Right atrium auricular region (tissue), 2 donors: Measurements from ENCODE around the gene TRPM3. TPM values are rescaled to one million over a fixed set of nuclear protein-coding genes. Genes with fewer than 3 reads are reported as not detected.
"Not testable (repeated sequence)": the region's sequence is repeated elsewhere in the genome, so short reads cannot be mapped to it uniquely, and the experiment has no call there.

Source experiments
- DNase-seq: peaks from one replicate; pipeline ENCODE4 v3.0.0-alpha.2; 2019; ENCODE audit warnings: low spot score
- H3K27ac ChIP-seq, 2 donors: fragments of 200-600 bp; sonication (generic); 1 replicate in 1 of 2; 2 replicates in 1 of 2; pipeline ENCODE4 v1.5.1; 2016 to 2019
- H3K27me3 ChIP-seq, 2 donors: fragments of 200-600 bp; sonication (generic); one replicate each; pipeline versions ENCODE4 v1.5.1 to v1.6.0; 2017 to 2019
- H3K36me3 ChIP-seq: fragments of 200-600 bp; sonication (generic); one replicate; pipeline ENCODE4 v1.5.1; 2016
- H3K4me1 ChIP-seq, 2 donors: fragments of 200-600 bp; sonication (generic); one replicate each; pipeline versions ENCODE4 v1.5.1 to v1.6.0; 2017 to 2019
- H3K4me3 ChIP-seq, 2 donors: fragments of 200-600 bp; sonication (generic); 1 replicate in 1 of 2; 2 replicates in 1 of 2; pipeline ENCODE4 v1.5.1; 2017 to 2019; ENCODE audit warnings: mild to moderate bottlenecking in 1 of 2, moderate library complexity in 1 of 2
- H3K9me3 ChIP-seq, 2 donors: fragments of 200-600 bp; sonication (generic); one replicate each; pipeline ENCODE4 v1.5.1; 2019
- total RNA-seq, 2 donors: library from RNA; depleted of rRNA; stranded (reverse); fragments of >200 nt; gene quantifications; one replicate each; pipeline ENCODE4 v1.1.0, GENCODE V29; 2016
- TF ChIP-seq, protein P1 (sequence below), 2 donors: fragments of 200-600 bp; sonication (generic); IDR thresholded peaks; one replicate each; pipeline ENCODE4 v1.5.1; 2019; ENCODE audit warnings: antibody characterized with exemption in 2 of 2

The TRPM3 gene
- total RNA-seq, 2 donors from 2014 or later: 0.59 to 1.5 TPM

DNA sequence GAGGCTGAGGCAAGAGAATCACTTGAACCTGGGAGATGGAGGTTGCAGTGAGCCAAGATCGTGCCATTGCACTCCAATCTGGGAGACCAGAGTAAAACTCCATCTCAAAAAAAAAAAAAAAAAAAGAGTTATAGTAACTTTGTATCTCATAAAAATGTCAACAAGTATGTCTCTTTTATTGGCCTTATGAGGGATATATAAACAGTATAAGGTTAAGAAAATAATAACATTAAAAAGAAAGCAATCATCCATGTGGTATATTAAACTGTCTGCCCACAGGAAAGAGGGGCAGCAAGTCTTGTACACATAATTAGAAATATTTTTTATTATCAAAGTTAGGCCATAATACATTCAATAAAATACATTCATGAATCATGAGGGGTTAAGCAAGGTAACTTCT lies 447.6 kb downstream of the TRPM3 start:
- no peak overlapping the region for H3K27ac ChIP-seq
- no peaks in the 10 kb centered on the region for H3K4me1 ChIP-seq
- no peak overlapping the region for H3K4me3 ChIP-seq
- no peaks in the 10 kb centered on the region for H3K27me3 ChIP-seq
- no peaks in the 10 kb centered on the region for H3K9me3 ChIP-seq
- DNase-seq: no peak
- TF ChIP-seq, protein P1, sequence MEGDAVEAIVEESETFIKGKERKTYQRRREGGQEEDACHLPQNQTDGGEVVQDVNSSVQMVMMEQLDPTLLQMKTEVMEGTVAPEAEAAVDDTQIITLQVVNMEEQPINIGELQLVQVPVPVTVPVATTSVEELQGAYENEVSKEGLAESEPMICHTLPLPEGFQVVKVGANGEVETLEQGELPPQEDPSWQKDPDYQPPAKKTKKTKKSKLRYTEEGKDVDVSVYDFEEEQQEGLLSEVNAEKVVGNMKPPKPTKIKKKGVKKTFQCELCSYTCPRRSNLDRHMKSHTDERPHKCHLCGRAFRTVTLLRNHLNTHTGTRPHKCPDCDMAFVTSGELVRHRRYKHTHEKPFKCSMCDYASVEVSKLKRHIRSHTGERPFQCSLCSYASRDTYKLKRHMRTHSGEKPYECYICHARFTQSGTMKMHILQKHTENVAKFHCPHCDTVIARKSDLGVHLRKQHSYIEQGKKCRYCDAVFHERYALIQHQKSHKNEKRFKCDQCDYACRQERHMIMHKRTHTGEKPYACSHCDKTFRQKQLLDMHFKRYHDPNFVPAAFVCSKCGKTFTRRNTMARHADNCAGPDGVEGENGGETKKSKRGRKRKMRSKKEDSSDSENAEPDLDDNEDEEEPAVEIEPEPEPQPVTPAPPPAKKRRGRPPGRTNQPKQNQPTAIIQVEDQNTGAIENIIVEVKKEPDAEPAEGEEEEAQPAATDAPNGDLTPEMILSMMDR (IDR thresholded peaks at IDR 0.05): no peak
- H3K36me3 ChIP-seq: no peaks in the 10 kb centered on the region

DNA sequence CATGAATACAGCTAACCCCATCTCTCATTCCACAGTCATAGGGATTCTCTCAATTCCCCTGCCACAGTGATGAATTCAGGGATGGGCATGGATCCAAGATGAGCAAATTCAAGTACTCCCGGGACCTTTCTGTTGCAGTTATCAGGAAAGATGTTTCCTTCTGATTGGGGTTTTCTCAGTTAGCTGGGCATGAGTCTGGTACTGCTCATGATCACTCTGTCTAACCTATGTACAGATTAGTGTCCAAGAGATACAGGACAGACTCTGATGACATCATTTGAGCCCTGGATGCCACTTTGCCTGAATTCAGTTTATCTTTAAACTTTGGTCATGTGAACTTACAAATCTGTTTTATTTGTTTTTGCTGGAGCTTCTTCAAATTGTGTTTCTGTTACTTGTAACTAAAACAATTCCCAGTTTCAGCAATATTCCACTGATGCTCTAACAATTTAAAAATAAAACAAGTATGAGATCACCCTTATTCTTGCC lies 449.2 kb downstream of the TRPM3 start:
- TF ChIP-seq, protein P1 (IDR thresholded peaks at IDR 0.05): no peak
- no peaks in the 10 kb centered on the region for H3K27me3 ChIP-seq
- H3K36me3 ChIP-seq: no peaks in the 10 kb centered on the region
- no peak overlapping the region for H3K4me3 ChIP-seq
- no peaks in the 10 kb centered on the region for H3K4me1 ChIP-seq
- no peak for DNase-seq
- no peak overlapping the region for H3K27ac ChIP-seq
- no peaks in the 10 kb centered on the region for H3K9me3 ChIP-seq

DNA sequence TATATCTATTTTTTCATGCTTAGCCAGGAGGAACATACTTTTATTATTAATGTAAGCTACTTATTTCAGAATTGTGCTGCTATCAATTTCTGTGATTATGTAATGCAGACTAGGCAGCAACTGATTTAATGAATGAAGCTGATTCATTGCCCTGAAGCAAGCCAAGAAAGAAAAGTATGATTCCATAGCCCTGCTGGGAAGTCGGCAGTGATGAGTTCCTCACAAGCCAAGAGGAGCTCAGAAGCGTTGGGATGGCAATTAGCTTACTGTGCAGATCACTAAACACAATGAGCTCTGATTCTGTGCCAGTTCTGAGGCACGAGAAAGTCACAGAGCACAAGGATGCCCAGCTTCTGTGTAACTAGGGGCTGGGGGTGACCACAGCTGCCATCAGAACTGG lies 452.7 kb downstream of the TRPM3 start:
- Histone ChIP-seq H3K9me3 (no peaks in the 10 kb centered on the region), H3K27me3 (no peaks in the 10 kb centered on the region), H3K36me3 (no peaks in the 10 kb centered on the region), H3K4me1 (no peaks in the 10 kb centered on the region), H3K27ac (no peak overlapping the region), H3K4me3 (no peak overlapping the region)
- TF ChIP-seq, protein P1 (IDR thresholded peaks at IDR 0.05): no peak
- DNase-seq: no peak

DNA sequence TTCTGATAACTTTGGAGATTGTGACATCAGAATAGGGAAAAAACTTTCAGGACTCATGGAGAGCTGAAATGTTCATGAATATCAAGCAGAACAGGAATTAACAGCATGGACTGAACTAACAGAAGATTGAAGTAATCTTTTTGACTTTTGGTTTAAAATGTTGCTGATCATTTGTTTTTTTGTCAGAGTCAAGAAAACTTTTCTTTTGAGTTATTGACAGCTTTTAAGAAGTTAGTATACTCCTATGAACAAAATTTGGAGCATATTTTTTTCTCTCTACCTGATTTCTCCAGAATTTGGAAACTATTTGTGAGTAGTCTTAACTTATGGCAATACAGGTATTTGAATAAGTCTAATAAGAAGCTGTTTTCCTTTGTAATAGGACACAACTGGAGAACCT lies 462.7 kb downstream of the TRPM3 start:
- no peak overlapping the region for H3K27ac ChIP-seq
- TF ChIP-seq, protein P1 (IDR thresholded peaks at IDR 0.05): no peak
- no peak for DNase-seq

DNA sequence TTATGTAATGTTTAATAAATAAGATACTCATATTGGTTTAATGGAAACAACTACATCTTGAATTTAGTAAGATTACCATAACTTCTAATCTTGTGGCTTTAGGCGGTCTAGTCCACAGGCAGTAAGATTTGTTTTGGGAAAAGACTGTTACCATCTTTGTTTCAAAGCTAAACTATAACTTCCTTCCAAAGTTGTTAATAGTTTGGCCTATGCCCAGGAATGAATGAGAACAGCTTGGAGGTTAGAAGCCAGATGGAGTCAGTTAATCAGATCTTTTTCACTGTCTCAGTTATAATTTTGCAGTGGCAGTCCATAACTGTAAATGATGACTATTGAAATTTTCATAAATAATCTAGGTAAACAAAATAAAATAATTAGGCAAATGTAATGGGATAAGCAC lies 465.1 kb downstream of the TRPM3 start:
- Histone ChIP-seq H3K4me3 (no peak overlapping the region), H3K36me3 (no peaks in the 10 kb centered on the region), H3K4me1 (no peaks in the 10 kb centered on the region), H3K9me3 (peaks cover 0 to 9% of the 10 kb centered on the region in 2 donors), H3K27me3 (no peaks in the 10 kb centered on the region), H3K27ac (no peak overlapping the region)
- DNase-seq: no peak
- TF ChIP-seq, protein P1 (IDR thresholded peaks at IDR 0.05): no peak

More for the DNA sequence above, 462.7 kb downstream of the TRPM3 start:
- H3K9me3 ChIP-seq: peaks cover 0 to 9% of the 10 kb centered on the region in 2 donors
- H3K4me3 ChIP-seq: no peak overlapping the region
- H3K36me3 ChIP-seq: no peaks in the 10 kb centered on the region
- H3K4me1 ChIP-seq: no peaks in the 10 kb centered on the region
- no peaks in the 10 kb centered on the region for H3K27me3 ChIP-seq

DNA sequence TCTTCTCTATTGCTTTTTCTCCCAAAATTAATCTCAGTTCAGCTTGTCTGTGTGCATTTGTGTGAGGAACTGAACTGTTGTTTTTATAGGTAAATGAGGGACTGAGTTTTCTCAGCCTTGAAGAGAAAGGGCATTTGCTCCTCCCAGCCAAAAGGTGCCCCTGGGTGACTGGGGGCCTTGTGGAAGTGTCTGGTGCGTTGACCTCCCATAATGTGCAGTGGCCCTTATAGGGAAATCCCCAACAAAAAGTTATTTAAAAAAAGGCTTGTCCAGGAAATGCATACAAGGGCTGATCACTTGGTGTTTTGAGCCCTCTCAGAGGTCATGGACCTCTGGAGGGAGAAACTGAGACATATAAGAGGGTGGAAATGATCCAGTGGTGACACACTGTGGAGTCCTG lies 467.3 kb downstream of the TRPM3 start:
- H3K9me3 ChIP-seq: peaks cover 0 to 16% of the 10 kb centered on the region in 2 donors
- no peaks in the 10 kb centered on the region for H3K27me3 ChIP-seq
- H3K4me1 ChIP-seq: no peaks in the 10 kb centered on the region
- no peak for DNase-seq
- TF ChIP-seq, protein P1 (IDR thresholded peaks at IDR 0.05): no peak
- H3K27ac ChIP-seq: no peak overlapping the region
- no peaks in the 10 kb centered on the region for H3K36me3 ChIP-seq
- H3K4me3 ChIP-seq: no peak overlapping the region

DNA sequence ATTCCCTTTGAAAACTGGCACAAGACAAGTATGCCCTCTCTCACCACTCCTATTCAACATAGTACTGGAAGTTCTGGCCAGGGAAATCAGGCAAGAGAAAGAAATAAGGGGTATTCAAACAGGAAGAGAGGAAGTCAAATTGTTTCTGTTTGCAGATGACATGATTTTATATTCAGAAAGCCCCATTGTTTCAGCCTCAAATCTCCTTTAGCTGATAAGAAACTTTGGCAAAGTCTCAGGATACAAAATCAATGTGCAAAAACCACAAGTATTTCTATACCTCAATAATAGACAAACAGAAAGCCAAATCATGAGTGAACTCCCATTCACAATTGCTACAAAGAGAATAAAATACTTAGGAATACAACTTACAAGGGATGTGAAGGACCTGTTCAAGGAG lies 476.8 kb downstream of the TRPM3 start:
- H3K4me3 ChIP-seq, DNase-seq, H3K27ac ChIP-seq, H3K36me3 ChIP-seq, H3K4me1 ChIP-seq, H3K9me3 ChIP-seq, H3K27me3 ChIP-seq: not testable (repeated sequence)
